Measurements from ENCODE around the gene CREB5. TPM values are rescaled to one million over a fixed set of nuclear protein-coding genes. Genes with fewer than 3 reads are reported as not detected.

The CREB5 gene
- total RNA-seq, 1 experiment from 2014 or later = 0.49 TPM

DNA sequence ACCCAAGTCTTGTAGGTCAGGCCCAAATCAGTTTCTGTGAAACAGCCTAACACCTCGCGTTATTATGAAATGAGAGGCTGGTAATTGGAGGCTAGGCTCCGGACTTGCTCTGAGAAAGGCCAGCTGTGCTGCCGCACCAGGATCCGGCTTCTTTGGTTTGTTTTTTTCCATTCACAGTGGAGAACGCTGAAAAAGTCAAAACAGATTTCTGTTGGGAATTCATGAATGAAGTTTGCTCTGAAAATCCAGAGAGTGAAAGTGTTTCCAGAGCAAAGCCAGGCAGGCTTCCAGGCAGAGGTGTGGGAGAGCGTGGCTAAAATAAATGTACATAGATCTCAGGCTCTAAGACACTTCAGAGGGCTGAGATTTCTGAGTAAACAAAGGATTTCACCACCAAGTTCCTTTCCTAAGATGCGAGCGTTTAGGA lies 305.8 kb downstream of the CREB5 start:
- TF ChIP-seq EZH2phosphoT487 (IDR thresholded peaks at IDR 0.05; ENCODE audit: borderline replicate concordance) (no peak), CTCF (IDR thresholded peaks at IDR 0.05 in 2 of 3, conservative IDR thresholded peaks at IDR 0.05 in 1 of 3; ENCODE audit: borderline replicate concordance in 1 of 3, insufficient read depth in 1 of 3, low read depth in 2 of 3, low read length in 2 of 3) (no peak), RAD21 (IDR thresholded peaks at IDR 0.05; ENCODE audit: low read depth) (no peak), ZNF274 (IDR thresholded peaks at IDR 0.05; ENCODE audit: low read depth, low read length) (no peak), EGR1 (IDR thresholded peaks at IDR 0.05; ENCODE audit: low read depth) (no peak)
- Histone ChIP-seq H3K9me2 (ENCODE audit: insufficient read depth) (no peaks in the 10 kb centered on the region), H3K9me3 (ENCODE audit: control insufficient read depth in 1 of 2, insufficient read depth in 1 of 2, low read depth in 1 of 2, low read length in 2 of 2) (no peaks in the 10 kb centered on the region), H3K4me3 (replicated peaks in 1 of 2; ENCODE audit: low read depth in 1 of 2, low read length in 2 of 2) (no peak overlapping the region), H2AFZ (ENCODE audit: low read depth, low read length, poor library complexity, severe bottlenecking) (no peak overlapping the region), H4K20me1 (ENCODE audit: insufficient read depth) (no peaks in the 10 kb centered on the region), H3K79me2 (ENCODE audit: insufficient read depth, low read length) (no peaks in the 10 kb centered on the region), H3K4me2 (ENCODE audit: low read length) (no peak overlapping the region), H3K36me3 (ENCODE audit: control insufficient read depth in 1 of 2, insufficient read depth in 2 of 2, low read length in 2 of 2) (no peaks in the 10 kb centered on the region), H3K27me3 (ENCODE audit: insufficient read depth, low read length) (0 out of 2 replicates have a peak, but pooled peaks cover 12% of the 10 kb centered on the region), H3K9ac (ENCODE audit: low read length) (no peak overlapping the region), H3K4me1 (ENCODE audit: control insufficient read depth in 1 of 2, insufficient read depth in 2 of 2, low read length in 2 of 2) (no peaks in the 10 kb centered on the region), H3K27ac (ENCODE audit: low read depth, low read length) (no peak overlapping the region)
- DNase-seq (ENCODE audit: low read depth, low spot score) (no peak), ATAC-seq (no peak)
- RAD21 ChIA-PET (ENCODE audit: low non-redundant PET in 1 of 2, low total read pairs in 2 of 2, uncharacterized antibody in 2 of 2, unreplicated experiment in 2 of 2) = no interaction called here
- POLR2A ChIA-PET = no interaction called here
- intact Hi-C loops (cut with micrococcal nuclease) = no loop called here
- no TSS peak for BruUV-seq (replicated peaks)
- CTCF ChIA-PET = no interaction called here

GRCh38 chr7:28718545-28718944 lies 306.2 kb downstream of the CREB5 start:
- POLR2A ChIA-PET = no interaction called here
- Histone ChIP-seq H2AFZ (ENCODE audit: low read depth, low read length, poor library complexity, severe bottlenecking) (no peak overlapping the region), H3K27me3 (ENCODE audit: insufficient read depth, low read length) (0 out of 2 replicates have a peak, but pooled peaks cover 12% of the 10 kb centered on the region), H3K9ac (ENCODE audit: low read length) (no peak overlapping the region), H3K4me2 (ENCODE audit: low read length) (no peak overlapping the region), H3K9me3 (ENCODE audit: control insufficient read depth in 1 of 2, insufficient read depth in 1 of 2, low read depth in 1 of 2, low read length in 2 of 2) (no peaks in the 10 kb centered on the region), H4K20me1 (ENCODE audit: insufficient read depth) (no peaks in the 10 kb centered on the region), H3K4me1 (ENCODE audit: control insufficient read depth in 1 of 2, insufficient read depth in 2 of 2, low read length in 2 of 2) (no peaks in the 10 kb centered on the region), H3K27ac (ENCODE audit: low read depth, low read length) (no peak overlapping the region), H3K36me3 (ENCODE audit: control insufficient read depth in 1 of 2, insufficient read depth in 2 of 2, low read length in 2 of 2) (no peaks in the 10 kb centered on the region), H3K4me3 (replicated peaks in 1 of 2; ENCODE audit: low read depth in 1 of 2, low read length in 2 of 2) (no peak overlapping the region), H3K79me2 (ENCODE audit: insufficient read depth, low read length) (no peaks in the 10 kb centered on the region), H3K9me2 (ENCODE audit: insufficient read depth) (no peaks in the 10 kb centered on the region)
- DNase-seq (ENCODE audit: low read depth, low spot score) = no peak
- CTCF ChIA-PET = no interaction called here
- RAD21 ChIA-PET (ENCODE audit: low non-redundant PET in 1 of 2, low total read pairs in 2 of 2, uncharacterized antibody in 2 of 2, unreplicated experiment in 2 of 2) = no interaction called here
- intact Hi-C loops (cut with micrococcal nuclease) = no loop called here
- BruUV-seq (replicated peaks) = no TSS peak
- no peak for ATAC-seq
- TF ChIP-seq FOSL1 (IDR thresholded peaks at IDR 0.05; ENCODE audit: low read depth) = no peak
- TF ChIP-seq SP1 (IDR thresholded peaks at IDR 0.05; ENCODE audit: low read depth) = no peak
- no peak for TF ChIP-seq SRF (IDR thresholded peaks at IDR 0.05; ENCODE audit: low read depth)
- no peak for TF ChIP-seq SIN3A (IDR thresholded peaks at IDR 0.05; ENCODE audit: low read depth)
- TF ChIP-seq, protein P1, sequence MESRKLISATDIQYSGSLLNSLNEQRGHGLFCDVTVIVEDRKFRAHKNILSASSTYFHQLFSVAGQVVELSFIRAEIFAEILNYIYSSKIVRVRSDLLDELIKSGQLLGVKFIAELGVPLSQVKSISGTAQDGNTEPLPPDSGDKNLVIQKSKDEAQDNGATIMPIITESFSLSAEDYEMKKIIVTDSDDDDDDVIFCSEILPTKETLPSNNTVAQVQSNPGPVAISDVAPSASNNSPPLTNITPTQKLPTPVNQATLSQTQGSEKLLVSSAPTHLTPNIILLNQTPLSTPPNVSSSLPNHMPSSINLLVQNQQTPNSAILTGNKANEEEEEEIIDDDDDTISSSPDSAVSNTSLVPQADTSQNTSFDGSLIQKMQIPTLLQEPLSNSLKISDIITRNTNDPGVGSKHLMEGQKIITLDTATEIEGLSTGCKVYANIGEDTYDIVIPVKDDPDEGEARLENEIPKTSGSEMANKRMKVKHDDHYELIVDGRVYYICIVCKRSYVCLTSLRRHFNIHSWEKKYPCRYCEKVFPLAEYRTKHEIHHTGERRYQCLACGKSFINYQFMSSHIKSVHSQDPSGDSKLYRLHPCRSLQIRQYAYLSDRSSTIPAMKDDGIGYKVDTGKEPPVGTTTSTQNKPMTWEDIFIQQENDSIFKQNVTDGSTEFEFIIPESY (IDR thresholded peaks at IDR 0.05; ENCODE audit: extremely low read depth, insufficient replicate concordance, low read length) = no peak
- no peak for TF ChIP-seq POLR2A (IDR thresholded peaks at IDR 0.05; ENCODE audit: borderline replicate concordance, extremely low read depth, insufficient read depth, insufficient read length)
- TF ChIP-seq JUND (IDR thresholded peaks at IDR 0.05) = no peak
- TF ChIP-seq ELF1 (IDR thresholded peaks at IDR 0.05; ENCODE audit: borderline replicate concordance, low read depth) = no peak
- TF ChIP-seq ATF3 (IDR thresholded peaks at IDR 0.05) = no peak
- no peak for TF ChIP-seq EGR1 (IDR thresholded peaks at IDR 0.05; ENCODE audit: low read depth)
- no peak for TF ChIP-seq TCF7L2 (IDR thresholded peaks at IDR 0.05; ENCODE audit: borderline replicate concordance, extremely low read depth, insufficient read depth, insufficient read length)
- no peak for TF ChIP-seq EZH2 (IDR thresholded peaks at IDR 0.05)
- no peak for TF ChIP-seq RAD21 (IDR thresholded peaks at IDR 0.05; ENCODE audit: low read depth)
- TF ChIP-seq ZFX (IDR thresholded peaks at IDR 0.05) = no peak
- no peak for TF ChIP-seq EZH2phosphoT487 (IDR thresholded peaks at IDR 0.05; ENCODE audit: borderline replicate concordance)
- TF ChIP-seq POLR2AphosphoS5 (IDR thresholded peaks at IDR 0.05; ENCODE audit: low read depth, low read length) = no peak
- no peak for TF ChIP-seq ZNF274 (IDR thresholded peaks at IDR 0.05; ENCODE audit: low read depth, low read length)
